SK-N-SH (cell line): ENCODE results near the gene NTRK2. TPM values are rescaled to one million over a fixed set of nuclear protein-coding genes. Genes with fewer than 3 reads are reported as not detected.

ENCODE experiments used
- CTCF ChIA-PET: fragments of 300-600, 350-600 bp; formaldehyde crosslinking; extraction: SDS; loops from one replicate; lab custom pipeline; 2021; lab: Yijun Ruan, JAX
- POLR2A ChIA-PET: fragments of 350-600 bp; sonication (Branson Sonifier 250); formaldehyde crosslinking; extraction: SDS; loops from one replicate; lab custom pipeline; 2020; ENCODE audit warnings: antibody characterized with exemption, inconsistent platforms; lab: Yijun Ruan, JAX
- DNase-seq: peaks from one replicate; pipeline ENCODE4 v3.0.0; 2012
- H2AFZ ChIP-seq: fragments of 200-600 bp; sonication (generic); 2 replicates; pipeline ENCODE4 v1.8.1; 2016; ENCODE audit warnings: antibody characterized with exemption, mild to moderate bottlenecking, low read depth
- H3F3A ChIP-seq: fragments of 200-600 bp; sonication (generic); replicated peaks from 2 replicates; pipeline ENCODE3; 2016; ENCODE audit warnings: antibody characterized with exemption, mild to moderate bottlenecking; ENCODE audit not compliant: insufficient read depth
- H3K27ac ChIP-seq, 2 experiments: fragments of 200-500 bp in 1 of 2; fragments of 200-600 bp in 1 of 2; sonication (Bioruptor generic) in 1 of 2; sonication (generic), shearing (Covaris generic) in 1 of 2; 2 replicates each; pipeline versions ENCODE4 v1.5.1 to v1.6.1; 2014 to 2016; ENCODE audit warnings: low read depth in 2 of 2, inconsistent platforms in 1 of 2, low read length in 1 of 2, mild to moderate bottlenecking in 1 of 2, mixed read lengths in 1 of 2
- H3K27me3 ChIP-seq: fragments of 200-600 bp; sonication (generic), shearing (Covaris generic); 2 replicates; pipeline ENCODE4 v1.6.1; 2016; ENCODE audit warnings: mixed run types; ENCODE audit not compliant: insufficient read depth
- H3K36me3 ChIP-seq, 2 experiments: fragments of 200-500 bp in 1 of 2; fragments of 200-600 bp in 1 of 2; sonication (Bioruptor generic) in 1 of 2; sonication (generic) in 1 of 2; replicated peaks in 1 of 2; 2 replicates each; pipeline versions ENCODE3 to v1.5.1; 2014 to 2016; ENCODE audit warnings: low read length in 1 of 2, mild to moderate bottlenecking in 1 of 2; ENCODE audit not compliant: insufficient read depth in 2 of 2, control insufficient read depth in 1 of 2
- H3K4me1 ChIP-seq, 2 experiments: fragments of 200-500 bp in 1 of 2; fragments of 200-600 bp in 1 of 2; sonication (Bioruptor generic) in 1 of 2; sonication (generic), shearing (Covaris generic) in 1 of 2; 2 replicates each; pipeline versions ENCODE4 v1.5.1 to v1.6.1; 2014 to 2016; ENCODE audit warnings: low read depth in 1 of 2, low read length in 1 of 2, mixed run types in 1 of 2; ENCODE audit not compliant: insufficient read depth in 2 of 2, control insufficient read depth in 1 of 2
- H3K4me2 ChIP-seq: fragments of 200-600 bp; sonication (generic), shearing (Covaris generic); 2 replicates; pipeline ENCODE4 v1.6.1; 2017; ENCODE audit warnings: mixed run types
- H3K4me3 ChIP-seq, 2 experiments: fragments of 200-500 bp in 1 of 2; fragments of 200-600 bp in 1 of 2; sonication (Bioruptor generic) in 1 of 2; sonication (generic), shearing (Covaris generic) in 1 of 2; 2 replicates each; pipeline versions ENCODE4 v1.5.1 to v1.8.1; 2014 to 2016; ENCODE audit warnings: low read depth in 2 of 2, inconsistent platforms in 1 of 2, low read length in 1 of 2, mild to moderate bottlenecking in 1 of 2, mixed read lengths in 1 of 2, moderate library complexity in 1 of 2
- H3K79me2 ChIP-seq: fragments of 200-600 bp; sonication (generic); 2 replicates; pipeline ENCODE4 v1.8.1; 2017; ENCODE audit warnings: mild to moderate bottlenecking; ENCODE audit not compliant: insufficient read depth
- H3K9ac ChIP-seq: fragments of 200-600 bp; sonication (generic); 2 replicates; pipeline ENCODE4 v1.6.1; 2017; ENCODE audit warnings: mixed run types
- H3K9me2 ChIP-seq: fragments of 200-600 bp; sonication (generic); 2 replicates; pipeline ENCODE4 v1.6.1; 2017; ENCODE audit warnings: mixed run types
- H3K9me3 ChIP-seq: fragments of 200-600 bp; sonication (generic); 2 replicates; pipeline ENCODE4 v1.6.1; 2017; ENCODE audit warnings: mixed run types, mild to moderate bottlenecking, moderate library complexity
- H4K20me1 ChIP-seq: fragments of 200-600 bp; sonication (generic); 2 replicates; pipeline ENCODE4 v1.6.1; 2017; ENCODE audit warnings: mild to moderate bottlenecking, mixed run types; ENCODE audit not compliant: insufficient read depth
- EP300 ChIP-seq, 2 experiments: IDR thresholded peaks; 2 replicates each; pipeline versions ENCODE4 v1.4.0 to v1.6.1; 2012; ENCODE audit warnings: borderline replicate concordance in 1 of 2, low read depth in 1 of 2, low read length in 1 of 2
- FOSL2 ChIP-seq: IDR thresholded peaks from 2 replicates; pipeline ENCODE4 v1.4.0; 2012; ENCODE audit warnings: low read depth, mild to moderate bottlenecking, moderate library complexity, borderline replicate concordance
- MXI1 ChIP-seq: IDR thresholded peaks from 2 replicates; pipeline ENCODE4 v1.6.1; 2012; ENCODE audit warnings: mild to moderate bottlenecking, low read depth, low read length, improper control_type of control experiment
- NFIC ChIP-seq: IDR thresholded peaks from 2 replicates; pipeline ENCODE4 v1.4.0; 2012; ENCODE audit warnings: borderline replicate concordance
- RAD21 ChIP-seq: IDR thresholded peaks from 2 replicates; pipeline ENCODE4 v1.6.1; 2012; ENCODE audit warnings: mild to moderate bottlenecking, low read length
- RCOR1 ChIP-seq: fragments of 150-350 bp; IDR thresholded peaks from 2 replicates; pipeline ENCODE4 v1.6.1; 2017; ENCODE audit warnings: antibody characterized with exemption, low read length
- RXRA ChIP-seq: IDR thresholded peaks from 2 replicates; pipeline ENCODE4 v1.4.0; 2012; ENCODE audit warnings: low read depth, mild to moderate bottlenecking, borderline replicate concordance
- WGBS: methylation state at CpG from one replicate; pipeline ENCODE4 v1.1.6; 2017; ENCODE audit warnings: low lambda C conversion rate; 5-methylcytosine and 5-hydroxymethylcytosine counted together
- polyA plus RNA-seq, 3 experiments: library from polyadenylated mRNA; depleted of rRNA; stranded (reverse); fragments of >200 nt; gene quantifications; 2 replicates each; pipeline ENCODE4 v1.2.3, GENCODE V29; 2012
- TF ChIP-seq, protein P1 (sequence below): IDR thresholded peaks from 2 replicates; pipeline ENCODE4; 2012
- TF ChIP-seq, protein P2 (sequence below): IDR thresholded peaks from 2 replicates; pipeline ENCODE4 v1.6.1; 2012; ENCODE audit warnings: mild to moderate bottlenecking, low read depth, low read length, moderate library complexity
- TF ChIP-seq, protein P3 (sequence below): IDR thresholded peaks from 2 replicates; pipeline ENCODE4 v1.4.0; 2012; ENCODE audit warnings: low read depth, borderline replicate concordance
- TF ChIP-seq, protein P4 (sequence below): fragments of 150-350 bp; IDR thresholded peaks from 2 replicates; pipeline ENCODE4 v1.6.1; 2016; ENCODE audit warnings: mild to moderate bottlenecking, low read depth, low read length

The NTRK2 gene
- polyA plus RNA-seq, 1 of the 3 experiments (the other 2 are of a cell fraction), result 0.05 TPM

DNA sequence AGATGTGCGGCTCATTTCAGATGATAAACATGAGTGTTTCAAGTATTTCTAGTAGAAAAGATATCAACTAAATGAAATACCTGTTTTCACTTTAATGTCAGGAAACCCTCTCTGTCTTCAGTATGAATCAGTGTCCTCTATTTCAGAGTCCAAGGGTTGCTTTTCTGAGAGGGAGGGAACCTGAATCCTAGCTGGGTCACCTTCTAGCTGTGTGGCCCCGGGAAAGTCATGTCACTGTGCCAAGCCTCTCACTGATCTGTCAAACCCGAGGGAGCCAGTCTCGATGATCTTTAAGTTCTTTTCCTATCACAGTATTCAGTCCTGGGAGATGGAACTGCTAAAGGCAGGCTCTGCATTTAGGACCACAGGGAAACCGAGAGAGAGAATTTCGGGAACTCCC, 258.9 kb downstream of the NTRK2 start:
- Histone ChIP-seq H3K27ac (no peak overlapping the region), H2AFZ (no peak overlapping the region), H3K9me3 (no peaks in the 10 kb centered on the region), H3K36me3 (no peaks in the 10 kb centered on the region), H3K9me2 (no peaks in the 10 kb centered on the region), H3K9ac (no peak overlapping the region), H3K4me2 (no peak overlapping the region), H3K27me3 (no peaks in the 10 kb centered on the region), H3K79me2 (no peaks in the 10 kb centered on the region), H4K20me1 (no peaks in the 10 kb centered on the region), H3K4me3 (no peak overlapping the region), H3F3A (no peaks in the 10 kb centered on the region), H3K4me1 (no peaks in the 10 kb centered on the region)
- TF ChIP-seq FOSL2 (no peak), MXI1 (no peak), EP300 (IDR thresholded peaks at IDR 0.05; ENCODE audit: borderline replicate concordance in 1 of 2, low read depth in 1 of 2, low read length in 1 of 2) (no peak), RXRA (no peak), RCOR1 (no peak), NFIC (no peak), RAD21 (no peak)
- TF ChIP-seq, protein P1, sequence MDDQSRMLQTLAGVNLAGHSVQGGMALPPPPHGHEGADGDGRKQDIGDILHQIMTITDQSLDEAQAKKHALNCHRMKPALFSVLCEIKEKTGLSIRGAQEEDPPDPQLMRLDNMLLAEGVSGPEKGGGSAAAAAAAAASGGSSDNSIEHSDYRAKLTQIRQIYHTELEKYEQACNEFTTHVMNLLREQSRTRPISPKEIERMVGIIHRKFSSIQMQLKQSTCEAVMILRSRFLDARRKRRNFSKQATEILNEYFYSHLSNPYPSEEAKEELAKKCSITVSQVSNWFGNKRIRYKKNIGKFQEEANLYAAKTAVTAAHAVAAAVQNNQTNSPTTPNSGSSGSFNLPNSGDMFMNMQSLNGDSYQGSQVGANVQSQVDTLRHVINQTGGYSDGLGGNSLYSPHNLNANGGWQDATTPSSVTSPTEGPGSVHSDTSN, result no peak
- TF ChIP-seq, protein P2, sequence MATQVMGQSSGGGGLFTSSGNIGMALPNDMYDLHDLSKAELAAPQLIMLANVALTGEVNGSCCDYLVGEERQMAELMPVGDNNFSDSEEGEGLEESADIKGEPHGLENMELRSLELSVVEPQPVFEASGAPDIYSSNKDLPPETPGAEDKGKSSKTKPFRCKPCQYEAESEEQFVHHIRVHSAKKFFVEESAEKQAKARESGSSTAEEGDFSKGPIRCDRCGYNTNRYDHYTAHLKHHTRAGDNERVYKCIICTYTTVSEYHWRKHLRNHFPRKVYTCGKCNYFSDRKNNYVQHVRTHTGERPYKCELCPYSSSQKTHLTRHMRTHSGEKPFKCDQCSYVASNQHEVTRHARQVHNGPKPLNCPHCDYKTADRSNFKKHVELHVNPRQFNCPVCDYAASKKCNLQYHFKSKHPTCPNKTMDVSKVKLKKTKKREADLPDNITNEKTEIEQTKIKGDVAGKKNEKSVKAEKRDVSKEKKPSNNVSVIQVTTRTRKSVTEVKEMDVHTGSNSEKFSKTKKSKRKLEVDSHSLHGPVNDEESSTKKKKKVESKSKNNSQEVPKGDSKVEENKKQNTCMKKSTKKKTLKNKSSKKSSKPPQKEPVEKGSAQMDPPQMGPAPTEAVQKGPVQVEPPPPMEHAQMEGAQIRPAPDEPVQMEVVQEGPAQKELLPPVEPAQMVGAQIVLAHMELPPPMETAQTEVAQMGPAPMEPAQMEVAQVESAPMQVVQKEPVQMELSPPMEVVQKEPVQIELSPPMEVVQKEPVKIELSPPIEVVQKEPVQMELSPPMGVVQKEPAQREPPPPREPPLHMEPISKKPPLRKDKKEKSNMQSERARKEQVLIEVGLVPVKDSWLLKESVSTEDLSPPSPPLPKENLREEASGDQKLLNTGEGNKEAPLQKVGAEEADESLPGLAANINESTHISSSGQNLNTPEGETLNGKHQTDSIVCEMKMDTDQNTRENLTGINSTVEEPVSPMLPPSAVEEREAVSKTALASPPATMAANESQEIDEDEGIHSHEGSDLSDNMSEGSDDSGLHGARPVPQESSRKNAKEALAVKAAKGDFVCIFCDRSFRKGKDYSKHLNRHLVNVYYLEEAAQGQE, result no peak
- TF ChIP-seq, protein P3, sequence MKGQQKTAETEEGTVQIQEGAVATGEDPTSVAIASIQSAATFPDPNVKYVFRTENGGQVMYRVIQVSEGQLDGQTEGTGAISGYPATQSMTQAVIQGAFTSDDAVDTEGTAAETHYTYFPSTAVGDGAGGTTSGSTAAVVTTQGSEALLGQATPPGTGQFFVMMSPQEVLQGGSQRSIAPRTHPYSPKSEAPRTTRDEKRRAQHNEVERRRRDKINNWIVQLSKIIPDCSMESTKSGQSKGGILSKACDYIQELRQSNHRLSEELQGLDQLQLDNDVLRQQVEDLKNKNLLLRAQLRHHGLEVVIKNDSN, result no peak
- TF ChIP-seq, protein P4, sequence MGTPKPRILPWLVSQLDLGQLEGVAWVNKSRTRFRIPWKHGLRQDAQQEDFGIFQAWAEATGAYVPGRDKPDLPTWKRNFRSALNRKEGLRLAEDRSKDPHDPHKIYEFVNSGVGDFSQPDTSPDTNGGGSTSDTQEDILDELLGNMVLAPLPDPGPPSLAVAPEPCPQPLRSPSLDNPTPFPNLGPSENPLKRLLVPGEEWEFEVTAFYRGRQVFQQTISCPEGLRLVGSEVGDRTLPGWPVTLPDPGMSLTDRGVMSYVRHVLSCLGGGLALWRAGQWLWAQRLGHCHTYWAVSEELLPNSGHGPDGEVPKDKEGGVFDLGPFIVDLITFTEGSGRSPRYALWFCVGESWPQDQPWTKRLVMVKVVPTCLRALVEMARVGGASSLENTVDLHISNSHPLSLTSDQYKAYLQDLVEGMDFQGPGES, result no peak
- ChIA-PET POLR2A (no interaction called here), CTCF (no interaction called here)
- no peak for DNase-seq
- 53% methylated on average over 6 of the region's 6 CpGs for WGBS

DNA sequence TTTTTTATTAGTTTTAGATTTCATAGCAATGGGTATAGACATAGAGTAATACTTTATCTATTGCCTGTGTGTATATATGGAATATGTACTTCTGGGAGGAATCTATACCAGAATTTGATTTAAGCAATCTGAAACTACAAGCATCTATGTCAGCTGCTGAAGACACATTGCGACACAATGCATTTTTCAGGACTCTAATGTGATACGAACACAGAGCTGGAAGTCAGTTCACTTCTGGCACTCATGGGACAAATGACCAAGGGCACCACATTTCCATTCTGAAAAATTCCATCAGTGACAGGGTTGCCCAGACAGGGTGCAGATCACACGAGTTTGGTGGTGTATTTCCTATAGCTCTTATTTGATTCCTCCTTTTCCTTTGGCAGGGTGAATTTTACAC, 259.5 kb downstream of the NTRK2 start:
- H3F3A ChIP-seq, result no peaks in the 10 kb centered on the region
- H3K9ac ChIP-seq, result no peak overlapping the region
- H3K4me1 ChIP-seq, result no peaks in the 10 kb centered on the region
- CTCF ChIA-PET, result interaction anchor here (1.5 kb wide), 1 partner anchor 13 kb away, joined by 3 read pairs; no protein-coding TSS in a partner anchor
- no peak for DNase-seq
- H3K4me3 ChIP-seq, result no peak overlapping the region
- no peaks in the 10 kb centered on the region for H3K79me2 ChIP-seq
- POLR2A ChIA-PET, result no interaction called here
- H4K20me1 ChIP-seq, result no peaks in the 10 kb centered on the region
- H3K27ac ChIP-seq, result no peak overlapping the region
- H3K36me3 ChIP-seq, result no peaks in the 10 kb centered on the region
- TF ChIP-seq NFIC, result no peak
- TF ChIP-seq, all 33 proteins: peak for 0
- H2AFZ ChIP-seq, result no peak overlapping the region
- H3K27me3 ChIP-seq, result no peaks in the 10 kb centered on the region
- H3K9me2 ChIP-seq, result no peaks in the 10 kb centered on the region
- no peaks in the 10 kb centered on the region for H3K9me3 ChIP-seq
- WGBS, result 66% methylated on average over 3 of the region's 3 CpGs
- H3K4me2 ChIP-seq, result no peak overlapping the region
